ENCODE results near the gene ADCY10.
"Not testable (repeated sequence)": the region's sequence is repeated elsewhere in the genome, so short reads cannot be mapped to it uniquely, and the experiment has no call there.

Gene ADCY10

GRCh38 chr1:167808104-167808503 is 105.8 kb downstream of the ADCY10 start:
- no peak for DNase-seq

DNA sequence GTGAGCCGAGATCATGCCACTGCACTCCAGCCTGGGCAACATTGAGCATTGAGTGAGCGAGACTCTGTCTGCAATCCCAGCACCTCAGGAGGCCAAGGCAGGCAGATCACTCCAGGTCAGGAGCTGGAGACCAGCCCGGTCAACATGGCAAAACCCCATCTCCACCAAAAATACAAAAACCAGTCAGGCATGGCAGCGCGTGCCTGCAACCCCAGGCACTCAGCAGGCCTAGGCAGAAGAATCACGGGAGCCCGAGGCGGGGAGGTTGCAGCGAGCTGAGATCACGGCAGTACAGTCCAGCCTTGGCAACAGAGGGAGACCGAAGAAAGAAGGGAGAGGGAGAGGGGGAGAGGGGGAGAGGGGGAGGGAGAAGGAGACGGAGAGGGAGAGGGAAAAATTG is 107.3 kb downstream of the ADCY10 start:
- DNase-seq, result not testable (repeated sequence)

DNA sequence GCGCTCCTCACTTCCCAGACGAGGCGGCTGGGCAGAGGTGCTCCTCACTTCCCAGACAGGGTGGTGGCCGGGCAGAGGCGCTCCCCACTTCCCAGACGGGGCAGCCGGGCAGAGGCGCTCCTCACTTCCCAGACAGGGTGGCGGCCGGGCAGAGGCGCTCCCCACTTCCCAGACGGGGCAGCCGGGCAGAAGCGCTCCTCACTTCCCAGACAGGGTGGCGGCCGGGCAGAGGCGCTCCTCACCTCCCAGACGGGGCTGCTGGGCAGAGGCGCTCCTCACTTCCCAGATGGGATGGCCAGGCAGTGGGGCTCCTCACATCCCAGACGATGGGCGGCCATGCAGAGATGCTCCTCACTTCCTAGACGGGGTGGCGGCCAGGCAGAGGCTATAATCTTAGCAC is 107.7 kb downstream of the ADCY10 start:
- DNase-seq, result not testable (repeated sequence)

GRCh38 chr1:167805041-167805556 is 108.8 kb downstream of the ADCY10 start:
- no peak for DNase-seq

DNA sequence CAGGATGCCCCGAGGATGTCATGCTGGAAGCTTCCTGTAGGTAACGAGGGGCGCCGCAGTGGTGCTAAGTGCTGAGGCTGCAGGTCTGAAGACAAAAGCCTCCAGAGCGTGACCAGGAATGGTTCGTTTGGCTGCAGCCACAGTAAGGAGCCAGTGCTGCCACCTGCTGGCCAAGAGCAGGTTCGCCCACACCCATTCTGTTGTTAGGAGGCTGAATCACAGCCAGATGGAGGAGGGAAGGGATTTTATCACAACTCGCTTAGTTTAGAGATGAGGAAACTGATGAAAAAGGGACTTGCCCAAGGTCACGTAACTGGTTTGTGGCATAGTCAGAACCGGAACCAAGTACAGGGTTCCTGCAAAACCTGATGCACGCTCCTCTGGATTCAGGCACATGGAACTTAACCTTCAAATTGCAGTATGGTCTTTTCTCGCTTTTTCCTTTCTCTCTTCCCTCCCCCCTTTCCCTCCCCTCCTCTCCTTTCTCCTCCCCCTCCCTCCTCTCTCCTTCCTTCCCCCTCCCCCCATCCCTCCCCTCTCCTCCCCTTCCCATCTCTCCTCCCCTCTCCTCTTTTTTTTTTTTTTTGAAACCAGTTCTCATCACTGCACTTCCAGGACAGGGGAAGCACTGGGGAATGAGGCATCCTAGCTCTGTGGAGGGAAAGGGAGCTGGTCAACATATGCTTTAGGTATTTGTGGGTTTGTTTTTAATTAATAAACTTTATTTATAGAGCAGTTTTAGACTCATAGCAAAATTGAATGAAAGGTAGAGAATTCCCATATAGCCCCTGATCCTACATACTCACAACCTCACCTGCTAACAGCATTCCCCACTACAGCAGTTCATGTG is 110.4 kb downstream of the ADCY10 start:
- peak; percentile 90 for DNase-seq

GRCh38 chr1:167802235-167802634 is 111.7 kb downstream of the ADCY10 start:
- DNase-seq, result no peak

DNA sequence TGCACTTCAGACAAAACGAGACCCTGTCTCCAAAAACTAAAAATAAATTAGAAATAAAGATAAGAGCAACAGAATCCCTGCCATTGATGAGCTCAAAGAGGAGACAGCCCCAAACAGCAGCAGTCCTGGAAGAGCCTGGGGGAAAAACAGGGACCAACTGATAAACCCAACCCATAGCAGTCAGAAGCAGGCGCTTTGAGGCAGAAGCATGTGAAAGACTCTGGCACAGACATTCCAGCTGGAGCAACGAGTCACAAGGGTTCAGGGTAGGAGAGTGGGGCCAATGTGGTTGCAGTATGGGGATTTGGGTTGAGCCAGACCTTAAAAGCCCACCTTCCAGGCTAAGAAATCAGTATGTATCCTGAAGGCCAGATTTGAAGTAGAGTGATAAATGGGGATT is 113.7 kb downstream of the ADCY10 start:
- DNase-seq, result no peak

DNA sequence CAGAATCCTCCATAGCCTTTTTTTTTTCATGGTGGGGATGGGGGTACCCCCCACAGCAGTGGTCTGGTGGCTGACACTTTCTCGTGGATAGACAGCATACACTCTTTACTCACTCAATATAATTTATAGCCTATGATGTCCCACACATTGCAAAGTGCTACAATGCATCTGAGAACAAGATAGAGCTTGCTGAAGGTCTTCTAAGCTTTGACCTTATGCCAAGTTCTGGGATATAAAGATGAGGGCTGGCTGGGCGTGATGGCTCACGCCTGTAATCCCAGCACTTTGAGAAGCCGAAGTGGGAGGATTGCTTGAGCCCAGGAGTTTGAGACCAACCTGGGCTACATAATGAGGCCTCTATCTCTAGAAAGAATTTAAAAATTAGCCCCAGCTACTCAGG is 114.2 kb downstream of the ADCY10 start:
- DNase-seq, result no peak

- no peak for DNase-seq
Measured at GRCh38 chr1:167798952-167799351, 115.0 kb downstream of the ADCY10 start.

GRCh38 chr1:167797015-167797414 is 116.9 kb downstream of the ADCY10 start:
- DNase-seq, result no peak

- no peak for DNase-seq
Measured at GRCh38 chr1:167795810-167796740, 117.9 kb downstream of the ADCY10 start.

- DNase-seq, result no peak
Measured at GRCh38 chr1:167794043-167794442, 119.9 kb downstream of the ADCY10 start.

DNA sequence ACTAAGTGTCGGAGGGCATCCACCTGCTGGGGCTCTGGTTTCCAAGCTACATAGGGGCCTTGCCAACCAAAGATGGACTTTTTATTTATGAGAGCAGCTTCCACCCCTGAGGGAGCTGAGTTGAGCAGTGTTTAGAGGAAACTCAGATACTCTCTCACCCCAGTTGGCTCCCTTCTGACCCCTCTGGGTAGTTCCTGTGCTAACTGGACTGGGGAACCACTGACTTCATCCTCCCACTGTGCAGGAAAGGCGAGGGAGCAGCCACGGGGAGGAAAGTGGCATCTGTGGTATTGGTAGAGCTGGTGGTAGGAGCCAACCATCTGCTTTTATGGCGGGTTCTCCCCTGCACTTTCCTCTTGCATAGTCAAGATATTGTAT is 121.8 kb downstream of the ADCY10 start:
- DNase-seq, result no peak

- no peak for DNase-seq
Measured at GRCh38 chr1:167791281-167792187, 122.4 kb downstream of the ADCY10 start.

DNA sequence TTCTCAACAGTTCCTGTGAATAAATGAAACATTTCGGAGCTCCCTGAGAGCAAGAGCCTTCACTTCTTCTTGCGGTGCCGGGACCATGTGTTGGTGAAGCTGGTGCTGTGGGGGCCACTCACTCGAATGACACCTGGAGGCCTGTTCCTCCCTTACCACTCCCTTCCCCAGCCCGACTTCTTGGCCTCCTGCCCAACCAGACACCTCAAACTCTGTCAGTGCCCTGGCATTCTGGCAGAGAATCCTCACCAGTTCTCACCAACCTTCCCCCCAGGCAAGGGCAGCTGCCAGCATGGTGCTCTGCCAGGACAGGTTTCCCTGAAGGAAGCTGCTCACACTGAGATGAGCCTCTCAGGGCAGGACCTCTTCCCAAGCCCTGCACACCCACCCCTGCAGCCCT is 123.8 kb downstream of the ADCY10 start:
- no peak for DNase-seq

DNA sequence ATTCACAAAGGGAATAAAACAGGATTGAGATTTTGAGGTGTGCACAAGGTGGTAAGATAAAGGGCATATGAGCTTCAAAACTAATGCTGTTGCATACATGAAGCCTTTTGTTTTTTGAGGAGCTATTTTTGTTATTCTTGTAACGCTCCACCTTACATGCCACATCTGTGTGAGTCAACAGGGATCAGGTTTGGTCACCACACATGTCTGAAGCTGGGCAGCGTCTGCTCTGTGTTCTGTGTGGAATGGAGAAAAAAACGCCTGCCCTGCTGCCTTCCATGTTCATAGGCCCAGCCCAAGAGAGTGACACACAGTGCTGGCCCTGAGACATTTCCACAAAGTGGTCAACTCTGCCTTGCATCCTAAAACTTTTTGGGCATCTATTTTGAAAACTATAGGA is 124.4 kb downstream of the ADCY10 start:
- DNase-seq, result no peak

GRCh38 chr1:167786502-167786901 is 127.4 kb downstream of the ADCY10 start:
- DNase-seq, result no peak

DNA sequence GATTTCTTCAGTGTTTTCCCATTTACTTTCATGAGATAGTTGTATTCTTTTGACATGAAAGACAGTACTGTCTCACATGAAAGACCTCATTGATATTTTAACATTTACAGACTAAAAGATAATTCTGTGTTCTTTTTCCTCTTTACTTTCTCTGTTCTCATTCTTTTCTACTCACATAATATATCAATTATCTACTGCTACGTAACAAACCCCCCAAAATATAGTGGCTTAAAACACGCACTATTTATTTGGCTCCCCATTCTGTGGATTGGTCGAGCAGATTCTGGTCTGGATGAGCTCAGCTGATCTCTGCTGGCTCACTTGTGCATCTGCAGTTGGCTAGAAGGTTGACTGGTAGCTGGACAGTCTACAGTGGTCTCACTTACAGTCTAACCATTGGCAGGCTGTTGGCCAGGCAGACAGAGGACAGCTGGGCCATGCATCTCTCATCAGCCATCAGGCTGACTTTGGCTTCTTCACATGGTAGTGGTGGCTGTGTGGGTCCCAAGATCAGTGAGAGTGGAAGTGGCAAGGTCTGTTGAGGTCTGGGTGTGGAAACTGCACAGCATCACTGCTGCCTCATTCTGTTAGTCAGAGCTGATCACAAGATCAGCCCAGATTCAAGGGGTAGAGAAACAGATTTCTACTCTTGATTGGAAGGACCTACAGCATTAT is 128.9 kb downstream of the ADCY10 start:
- no peak for DNase-seq

GRCh38 chr1:167782946-167783345 is 131.0 kb downstream of the ADCY10 start:
- DNase-seq, result no peak

GRCh38 chr1:167781558-167781957 is 132.4 kb downstream of the ADCY10 start:
- no peak for DNase-seq

- no peak for DNase-seq
Measured at GRCh38 chr1:167777269-167777650, 136.7 kb downstream of the ADCY10 start.
